NAMALWA (cell line): ENCODE measurements around the gene AP3B2.
"Not testable (repeated sequence)": the region's sequence is repeated elsewhere in the genome, so short reads cannot be mapped to it uniquely, and the experiment has no call there.

Experiments used
- DNase-seq: peaks from one replicate; pipeline ENCODE4 v3.0.0-alpha.2; 2015; ENCODE audit warnings: low spot score

Gene AP3B2

DNA sequence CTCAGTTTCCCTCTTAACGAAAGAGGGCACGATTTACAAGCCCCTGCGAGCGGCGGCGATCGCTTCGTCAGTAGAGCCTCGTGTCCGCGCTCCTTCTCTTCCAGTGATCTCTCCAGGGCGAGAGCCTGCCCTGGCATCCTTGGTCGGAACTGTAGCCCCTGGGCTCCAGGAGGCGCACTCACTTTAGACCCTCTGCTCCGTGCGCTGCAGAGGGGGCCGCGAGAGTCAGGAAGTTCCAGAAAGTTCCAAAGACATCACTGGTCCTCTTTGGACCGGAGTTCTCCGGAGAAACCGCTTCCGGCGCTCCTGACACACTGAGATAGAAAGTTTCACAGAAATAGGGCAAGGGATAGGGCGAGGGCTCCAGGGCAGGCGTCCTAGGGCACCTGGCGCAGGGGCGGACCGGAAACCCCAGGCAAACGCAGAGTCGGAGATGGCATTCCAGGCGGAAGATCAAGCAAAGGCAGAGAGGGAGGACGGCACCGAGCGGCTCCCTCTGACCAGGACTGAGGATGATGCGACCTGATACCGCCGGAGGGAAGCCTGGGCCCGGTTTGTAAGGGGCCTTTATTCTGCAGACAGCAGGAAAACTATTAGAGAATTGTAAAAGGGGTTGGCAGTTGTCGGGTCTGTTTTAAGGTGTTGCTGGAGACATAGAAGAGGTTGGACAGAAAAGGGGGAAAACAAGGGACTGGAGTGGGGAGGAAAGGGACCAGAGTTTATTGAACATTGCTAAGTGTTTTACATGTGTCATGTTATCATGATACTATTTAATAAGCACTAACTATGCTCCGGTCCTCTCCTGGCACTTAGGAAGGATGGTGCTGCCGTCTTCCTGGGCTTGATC is 61.2 kb downstream of the AP3B2 start:
- no peak for DNase-seq

DNA sequence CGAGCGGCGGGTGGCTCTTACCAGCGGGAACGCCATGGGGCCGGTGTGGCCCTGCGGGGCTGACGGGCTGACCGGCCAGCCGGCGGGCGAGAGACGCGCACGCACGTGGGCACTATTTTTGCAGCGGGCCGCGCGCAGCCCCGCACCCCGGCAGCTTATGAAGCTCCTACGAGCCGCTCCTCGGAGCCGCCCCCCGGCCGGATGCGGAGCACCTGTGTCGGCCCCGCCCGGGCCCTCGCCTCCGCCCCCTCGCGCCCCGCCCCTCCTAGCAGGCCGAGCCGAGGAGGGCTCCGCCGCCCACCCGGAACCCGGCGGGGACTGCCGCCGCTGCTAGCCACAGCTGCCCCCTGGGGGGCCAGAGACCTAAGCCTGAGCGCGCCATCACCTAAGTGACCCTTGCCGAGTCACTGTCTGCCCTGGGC is 61.8 kb downstream of the AP3B2 start:
- DNase-seq = no peak

DNA sequence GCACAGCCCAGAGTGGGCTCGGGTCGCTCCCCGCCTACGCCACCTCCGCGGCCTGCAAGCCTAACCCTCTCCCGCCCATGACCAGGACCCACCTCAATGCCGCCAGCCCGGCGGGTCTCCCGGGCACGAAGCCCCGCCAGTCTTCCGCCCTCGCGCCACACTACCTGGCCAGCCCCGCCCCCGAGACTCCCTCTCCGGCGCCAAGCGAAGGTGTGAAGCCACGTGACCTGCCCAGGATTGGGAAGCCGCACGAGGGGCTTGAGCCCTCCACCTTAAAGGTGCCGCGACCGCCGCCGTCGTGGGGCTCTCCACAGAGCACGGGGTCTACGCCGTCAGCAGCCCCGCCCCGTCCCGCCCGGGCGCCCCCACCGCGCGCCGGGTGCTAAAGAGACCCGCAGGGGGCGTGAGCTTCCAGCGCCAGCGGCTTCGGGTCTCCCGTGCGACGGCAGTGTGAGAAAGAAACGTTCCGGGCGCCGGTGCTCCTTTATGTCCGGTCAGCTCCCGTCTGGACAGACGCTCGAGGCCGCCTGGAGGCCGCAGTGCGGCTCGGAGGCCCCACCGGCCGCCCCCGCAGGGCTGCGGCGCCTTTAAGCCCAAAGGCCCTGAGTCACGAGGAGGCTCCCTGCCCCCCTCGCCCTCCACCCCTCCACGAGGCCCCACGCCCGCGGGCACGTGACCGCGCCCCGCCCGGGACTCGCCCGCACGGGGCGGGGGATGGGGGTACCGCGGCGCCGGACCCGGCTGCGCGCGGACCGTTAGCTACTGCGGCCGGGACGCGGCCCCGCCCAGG is 62.4 kb downstream of the AP3B2 start, which contains the start of gene CPEB1:
CPEB1 (minus strand) TSS at position 319 of the 790 bp plus-strand sequence. CDS start 18,904 bp downstream, outside the sequence.
- no peak for DNase-seq

DNA sequence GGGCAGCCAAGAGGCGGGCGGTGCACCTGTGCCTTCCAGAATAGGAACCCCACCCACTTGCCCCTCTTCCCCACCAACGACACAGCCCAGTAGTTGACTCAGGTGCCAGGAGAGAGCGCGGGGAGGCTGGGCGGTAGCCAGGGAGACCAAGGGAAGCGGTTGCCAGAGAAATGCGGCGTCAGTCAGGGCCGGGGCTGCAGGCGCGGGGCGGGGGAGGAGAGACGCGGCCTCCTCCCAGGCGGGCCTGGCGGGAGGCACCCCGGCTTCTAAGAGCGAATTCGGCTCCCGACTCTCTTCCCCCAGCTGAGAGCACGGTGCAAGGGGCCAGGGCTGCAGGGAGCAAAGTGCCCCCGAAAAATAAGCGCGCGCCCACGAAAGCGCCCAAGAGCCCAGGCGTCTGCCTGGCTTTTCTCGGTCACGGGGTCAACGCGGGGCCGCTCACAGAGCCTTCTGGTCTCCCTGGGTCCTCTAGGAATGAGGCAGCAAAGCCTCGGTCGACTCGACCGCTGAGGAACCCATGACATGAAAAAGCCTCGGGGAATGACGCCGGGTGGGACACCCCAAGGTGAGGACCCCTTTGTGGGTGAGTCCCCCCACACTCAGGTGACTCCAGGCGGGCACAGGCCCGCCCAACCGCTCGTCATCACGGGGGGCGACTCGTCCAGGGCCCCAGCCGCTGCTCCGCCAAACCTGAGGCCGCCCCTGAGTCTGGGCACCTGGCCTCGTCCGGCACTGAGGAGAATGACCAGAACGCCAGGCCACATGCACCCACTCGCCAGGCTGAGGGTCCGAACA is 63.2 kb downstream of the AP3B2 start:
- no peak for DNase-seq

DNA sequence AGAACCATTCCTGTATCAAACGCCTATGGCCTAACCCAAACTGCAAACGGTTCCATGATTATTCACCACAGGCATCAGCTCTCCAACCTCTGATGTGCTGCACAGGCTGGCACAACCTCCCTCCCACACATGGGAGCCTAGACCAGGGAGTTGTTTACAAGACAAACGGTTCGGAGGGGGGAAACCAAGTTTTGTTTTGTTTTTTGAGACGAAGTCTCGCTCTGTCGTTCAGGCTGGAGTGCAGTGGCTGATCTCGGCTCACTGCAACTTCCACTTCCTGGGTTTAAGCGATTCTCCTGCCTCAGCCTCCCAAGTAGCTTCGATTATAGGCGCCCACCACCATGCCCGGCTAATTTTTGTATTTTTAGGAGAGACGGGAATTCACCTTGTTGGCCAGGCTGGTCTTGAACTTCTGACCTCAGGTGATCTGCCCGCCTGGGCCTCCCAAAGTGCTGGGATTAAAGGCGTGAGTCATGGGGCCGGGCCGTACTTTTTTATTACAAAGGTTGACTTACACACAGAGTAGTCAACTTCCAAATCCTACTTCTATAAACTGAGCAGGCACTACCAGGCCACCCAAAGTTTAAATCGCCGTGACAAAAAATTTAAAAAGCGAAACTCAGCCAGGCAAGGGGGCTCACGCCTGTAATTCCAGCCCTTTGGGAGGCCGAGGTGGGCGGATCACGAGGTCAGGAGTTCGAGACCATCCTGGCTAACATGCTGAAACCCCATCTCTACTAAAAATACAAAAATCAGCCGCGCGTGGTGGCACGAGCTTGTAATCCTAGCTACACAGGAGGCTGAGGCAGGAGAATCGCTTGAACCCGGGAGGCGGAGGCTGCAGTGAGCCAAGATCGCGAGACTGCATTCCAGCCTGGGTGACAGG is 64.5 kb downstream of the AP3B2 start:
- not testable (repeated sequence) for DNase-seq

DNA sequence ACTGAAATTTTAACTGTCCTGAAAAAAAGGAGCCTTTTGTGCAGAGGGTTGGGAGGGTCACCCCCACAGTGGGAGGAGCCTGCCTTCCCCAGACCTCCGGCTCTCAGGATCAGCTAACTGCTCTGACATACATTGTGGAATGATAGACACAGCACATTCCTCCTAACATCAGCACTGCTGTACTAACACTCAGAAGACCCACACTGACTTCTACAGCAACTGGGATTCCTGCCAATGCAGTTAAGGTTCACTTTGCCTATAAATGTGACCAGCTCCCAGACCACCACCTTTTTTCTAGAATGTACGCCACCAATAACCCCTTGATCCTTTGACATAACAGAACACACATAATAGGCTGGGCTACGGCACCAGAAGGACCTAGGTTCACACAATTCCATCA is 65.7 kb downstream of the AP3B2 start:
- no peak for DNase-seq

DNA sequence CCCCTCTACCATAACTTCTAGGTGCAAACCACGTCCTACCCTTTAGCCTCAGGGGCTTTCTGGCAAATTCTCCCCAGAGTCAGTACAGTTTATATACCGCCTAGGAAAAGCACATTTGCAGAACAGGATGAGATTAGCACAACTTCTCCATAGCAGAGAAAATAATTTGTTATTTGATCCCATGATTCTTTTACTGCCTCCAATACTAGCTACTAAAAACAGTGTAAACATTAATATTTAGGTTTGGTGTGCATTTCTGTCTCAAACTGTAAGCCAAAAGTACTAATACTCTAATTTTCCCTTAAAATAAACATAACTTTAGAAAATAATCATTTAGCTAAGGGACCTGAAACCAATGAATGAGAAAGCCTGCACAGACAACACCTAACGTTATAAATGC is 67.0 kb downstream of the AP3B2 start:
- no peak for DNase-seq

DNA sequence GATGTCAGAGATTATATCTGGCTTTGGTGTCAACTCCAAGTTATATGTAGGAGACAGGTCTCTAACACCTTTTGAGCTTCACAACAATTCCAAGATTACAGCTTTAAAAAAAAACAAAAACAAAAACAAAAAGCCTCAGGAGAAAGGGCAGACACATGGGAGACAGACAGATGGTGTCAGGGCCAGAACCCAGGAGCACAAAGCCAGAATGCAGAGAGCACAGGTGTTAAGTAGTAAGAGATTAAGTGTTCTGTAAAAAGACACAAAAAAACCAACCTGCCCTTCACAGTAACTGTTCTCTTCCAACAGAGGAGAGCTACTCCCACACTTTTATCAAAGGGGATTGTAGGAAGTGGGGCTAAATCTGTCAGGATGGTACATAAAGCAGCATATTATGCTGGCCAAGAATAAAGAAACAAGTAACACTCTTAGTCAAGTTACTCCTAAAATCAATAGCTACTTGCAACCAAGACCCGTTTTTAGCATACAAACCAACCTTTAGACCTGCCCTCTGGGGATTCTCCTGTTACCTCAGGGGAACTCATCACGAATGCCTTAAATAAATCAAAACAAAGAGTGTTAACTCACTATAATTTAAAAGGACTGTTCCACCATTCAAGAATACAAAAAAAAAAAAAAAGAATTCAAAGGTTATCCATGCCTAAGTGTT is 68.4 kb downstream of the AP3B2 start:
- DNase-seq = no peak

DNA sequence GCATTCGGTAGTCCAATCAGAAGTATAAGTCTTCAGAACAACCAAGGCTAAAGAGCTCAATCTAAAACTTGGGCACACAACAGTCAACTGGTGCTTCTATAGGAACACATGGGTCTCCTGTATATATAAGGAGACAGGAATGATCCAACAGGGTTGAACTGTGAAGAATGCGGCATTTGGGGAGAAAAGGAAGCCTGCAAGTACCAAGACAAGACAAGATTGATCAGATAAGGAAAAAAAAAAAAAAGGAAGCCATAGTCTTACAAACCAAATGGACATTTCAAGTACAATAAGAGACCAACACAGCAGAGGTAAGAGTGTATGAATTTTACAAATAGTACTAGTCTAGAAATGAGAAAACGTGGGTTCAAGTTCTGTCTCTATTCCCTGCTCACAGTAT is 69.0 kb downstream of the AP3B2 start:
- no peak for DNase-seq

DNA sequence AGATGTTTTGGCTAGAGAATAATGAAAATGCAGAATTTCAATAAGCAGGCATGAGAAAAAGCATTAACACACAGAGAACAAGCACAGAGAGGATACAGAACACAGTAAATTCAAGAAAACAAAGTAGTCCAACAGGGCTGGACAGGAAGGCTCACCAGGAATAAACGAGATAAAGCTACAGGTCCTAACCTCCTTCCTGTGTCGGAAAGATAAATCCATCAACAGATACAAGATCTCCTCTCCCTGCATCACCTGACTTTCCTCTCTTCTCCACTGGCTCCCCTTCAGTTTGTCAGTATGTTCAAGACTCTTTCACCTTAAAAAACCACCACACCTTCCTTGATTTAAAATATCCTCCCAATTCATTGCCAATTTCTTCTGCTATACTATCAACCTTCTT is 73.9 kb downstream of the AP3B2 start:
- no peak for DNase-seq

DNA sequence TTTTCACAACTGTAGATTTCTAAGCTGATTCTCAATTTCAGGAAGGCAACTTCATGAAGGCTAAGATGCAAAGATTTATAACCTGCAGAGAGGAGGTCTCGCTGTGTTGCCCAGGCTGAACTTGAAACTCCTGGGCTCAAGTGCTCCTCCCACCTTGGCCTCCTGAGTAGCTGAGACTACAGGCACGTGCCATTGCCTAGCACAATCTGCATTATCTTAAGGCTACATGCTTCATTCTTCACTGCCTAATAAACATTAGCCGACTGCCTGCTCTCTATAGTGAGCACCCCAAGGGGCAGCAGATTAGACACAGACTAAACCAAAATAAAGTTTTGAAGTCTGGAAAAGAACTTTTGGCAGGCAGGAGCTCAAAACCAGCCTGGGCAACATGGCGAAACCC is 79.6 kb downstream of the AP3B2 start:
- DNase-seq = no peak

DNA sequence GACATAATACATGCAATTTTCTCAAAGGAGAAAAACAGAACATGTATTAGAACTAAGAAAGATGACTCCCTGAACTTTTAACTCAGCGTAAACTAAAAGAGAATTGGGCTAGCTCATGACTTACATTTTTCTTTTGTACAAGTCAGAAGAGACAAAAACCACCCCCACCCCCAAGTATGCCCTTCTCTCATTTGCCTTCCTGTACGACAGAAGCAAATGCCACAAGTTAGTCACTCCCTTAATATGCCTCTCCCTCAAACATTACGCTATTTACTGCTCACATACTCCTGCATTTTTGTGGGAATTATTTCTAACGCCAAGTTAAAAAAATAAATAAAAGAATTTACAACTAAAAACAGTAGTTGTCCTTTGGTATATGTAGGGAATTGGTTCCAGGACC is 84.5 kb downstream of the AP3B2 start:
- no peak for DNase-seq

DNA sequence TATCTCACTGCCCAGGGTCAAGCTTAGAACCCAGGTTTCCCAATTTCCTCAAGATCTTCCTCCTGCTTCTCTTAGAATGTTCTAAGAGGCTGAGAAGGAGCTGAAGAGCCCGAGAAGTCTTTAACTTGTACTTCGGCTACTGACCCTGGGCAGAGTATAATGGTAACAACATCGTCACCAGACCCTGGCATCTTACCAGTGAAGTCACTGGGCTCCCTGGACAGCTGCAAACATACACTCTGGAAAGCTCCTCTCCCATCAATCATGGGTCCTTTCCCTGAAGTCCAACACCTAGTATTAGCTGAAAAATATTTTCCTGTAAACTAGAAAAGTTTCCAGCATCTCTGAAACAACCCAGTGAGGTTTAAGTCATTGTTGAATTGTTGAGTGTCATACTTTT is 85.2 kb downstream of the AP3B2 start:
- DNase-seq = no peak

DNA sequence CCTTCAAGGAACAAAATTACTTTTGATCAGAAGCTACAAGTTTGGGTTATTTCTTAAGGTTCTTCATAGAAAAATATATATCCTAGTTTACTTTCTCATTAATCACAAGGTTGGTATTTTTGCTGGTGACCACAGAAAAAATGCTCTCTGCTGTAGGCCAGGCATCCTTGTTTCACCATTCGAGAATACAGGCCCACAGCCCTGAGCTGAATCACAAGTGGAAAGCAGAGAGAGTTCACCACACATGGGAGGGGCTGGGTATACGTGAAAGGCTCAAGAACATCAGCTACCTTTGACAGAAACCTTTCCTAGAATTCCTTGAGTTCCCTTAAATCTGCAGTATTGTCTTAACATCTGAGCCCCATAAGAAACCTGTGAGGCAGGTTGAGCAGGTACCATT is 85.7 kb downstream of the AP3B2 start:
- DNase-seq = no peak

DNA sequence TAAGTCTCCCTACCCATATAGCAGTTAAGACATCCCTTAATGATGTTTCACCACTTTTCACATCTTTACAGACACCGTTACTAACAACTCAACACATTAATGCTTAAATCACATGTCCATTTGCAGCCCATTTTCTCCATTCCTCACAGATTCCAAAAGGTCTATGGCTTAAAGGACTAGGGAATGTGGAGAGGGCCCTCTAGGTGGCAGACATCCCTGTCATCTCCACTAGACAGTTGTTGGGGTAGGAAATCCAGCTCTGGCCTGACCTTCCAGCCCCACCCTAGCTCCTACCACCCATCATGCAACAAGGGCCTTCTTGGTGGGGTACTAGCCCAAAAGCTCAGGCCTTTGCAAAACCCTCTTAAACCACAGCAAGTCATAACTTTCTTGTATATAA is 87.7 kb downstream of the AP3B2 start:
- no peak for DNase-seq

DNA sequence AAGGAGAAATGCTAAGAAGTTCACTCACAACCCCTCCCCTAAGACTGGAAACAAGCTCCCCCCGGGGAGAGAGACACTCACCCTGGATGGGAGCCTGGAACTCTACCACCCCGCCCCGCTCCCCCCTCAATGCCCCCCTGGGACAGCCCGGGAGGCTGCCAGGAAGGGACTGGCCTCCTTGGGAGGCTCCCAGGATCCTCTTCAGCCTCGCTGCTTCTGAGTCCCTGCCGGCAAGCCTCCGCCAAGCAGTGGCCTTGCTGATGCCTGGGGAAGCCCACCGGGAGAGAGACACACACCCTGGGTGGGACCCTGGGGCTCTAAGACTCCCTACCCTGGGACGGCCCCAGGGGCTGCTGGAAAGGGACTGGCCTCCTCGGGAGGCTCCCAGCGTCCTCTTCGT is 95.9 kb downstream of the AP3B2 start:
- no peak for DNase-seq

DNA sequence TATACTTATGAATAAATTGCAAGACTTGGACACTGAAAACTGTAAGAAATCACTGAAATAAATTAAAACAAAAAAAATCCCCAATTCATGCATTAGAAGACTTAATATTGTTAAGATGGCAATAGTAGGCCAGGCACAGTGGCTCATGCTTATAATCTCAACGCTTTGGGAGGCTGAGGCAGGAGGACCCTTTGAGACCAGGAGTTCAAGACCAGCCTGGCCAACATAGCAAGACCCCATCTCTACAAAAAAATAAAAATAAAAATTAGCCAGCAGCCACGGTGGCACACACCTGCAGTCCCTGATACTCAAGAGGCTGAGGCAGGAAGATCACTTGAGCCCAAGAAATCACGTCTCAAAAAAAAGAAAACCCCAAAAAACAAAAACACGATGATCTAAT is 98.3 kb downstream of the AP3B2 start:
- no peak for DNase-seq
